ENCODE results near the gene PERM1.
"Not testable (repeated sequence)": the region's sequence is repeated elsewhere in the genome, so short reads cannot be mapped to it uniquely, and the experiment has no call there.

PERM1 gene

DNA sequence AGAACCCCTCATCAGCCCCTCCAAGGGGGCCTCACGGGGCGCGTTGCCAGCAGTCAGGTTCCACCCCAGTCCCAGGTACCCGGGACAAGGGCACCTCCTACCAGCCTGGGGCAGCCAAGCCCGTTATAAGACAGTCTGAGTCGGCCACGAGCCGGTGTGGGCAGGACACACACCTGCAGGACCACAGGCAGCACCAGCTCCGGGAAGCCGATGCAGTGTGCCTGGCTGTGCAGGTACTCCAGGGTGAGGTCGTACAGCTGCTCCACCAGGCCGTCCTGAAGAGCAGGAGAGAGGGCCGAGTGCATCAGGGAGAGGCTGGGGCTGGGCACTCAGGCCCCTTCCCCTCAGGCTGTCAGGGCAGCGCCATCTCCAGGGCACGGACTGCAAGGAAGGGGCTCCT is 33.9 kb downstream of the PERM1 start:
- DNase-seq (ENCODE audit: low spot score), result no peak

DNA sequence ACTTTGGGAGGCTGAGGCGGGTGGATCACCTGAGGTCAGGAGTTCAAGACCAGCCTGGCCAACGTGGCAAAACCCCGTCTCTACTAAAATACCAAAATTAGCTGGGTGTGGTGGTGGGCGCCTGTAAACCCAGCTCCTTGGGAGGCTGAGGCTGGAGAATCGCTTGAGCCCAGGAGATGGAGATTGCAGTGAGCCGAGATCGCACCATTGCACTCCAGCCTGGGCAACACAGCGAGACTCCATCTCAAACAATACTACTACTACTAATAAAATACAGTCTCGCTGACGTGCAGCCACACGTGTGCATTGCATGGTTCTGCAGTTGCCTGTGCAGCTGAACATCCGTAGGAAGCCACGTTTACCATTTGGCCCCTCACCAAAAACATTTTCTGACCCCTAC is 35.1 kb downstream of the PERM1 start:
- not testable (repeated sequence) for DNase-seq (ENCODE audit: low spot score)

DNA sequence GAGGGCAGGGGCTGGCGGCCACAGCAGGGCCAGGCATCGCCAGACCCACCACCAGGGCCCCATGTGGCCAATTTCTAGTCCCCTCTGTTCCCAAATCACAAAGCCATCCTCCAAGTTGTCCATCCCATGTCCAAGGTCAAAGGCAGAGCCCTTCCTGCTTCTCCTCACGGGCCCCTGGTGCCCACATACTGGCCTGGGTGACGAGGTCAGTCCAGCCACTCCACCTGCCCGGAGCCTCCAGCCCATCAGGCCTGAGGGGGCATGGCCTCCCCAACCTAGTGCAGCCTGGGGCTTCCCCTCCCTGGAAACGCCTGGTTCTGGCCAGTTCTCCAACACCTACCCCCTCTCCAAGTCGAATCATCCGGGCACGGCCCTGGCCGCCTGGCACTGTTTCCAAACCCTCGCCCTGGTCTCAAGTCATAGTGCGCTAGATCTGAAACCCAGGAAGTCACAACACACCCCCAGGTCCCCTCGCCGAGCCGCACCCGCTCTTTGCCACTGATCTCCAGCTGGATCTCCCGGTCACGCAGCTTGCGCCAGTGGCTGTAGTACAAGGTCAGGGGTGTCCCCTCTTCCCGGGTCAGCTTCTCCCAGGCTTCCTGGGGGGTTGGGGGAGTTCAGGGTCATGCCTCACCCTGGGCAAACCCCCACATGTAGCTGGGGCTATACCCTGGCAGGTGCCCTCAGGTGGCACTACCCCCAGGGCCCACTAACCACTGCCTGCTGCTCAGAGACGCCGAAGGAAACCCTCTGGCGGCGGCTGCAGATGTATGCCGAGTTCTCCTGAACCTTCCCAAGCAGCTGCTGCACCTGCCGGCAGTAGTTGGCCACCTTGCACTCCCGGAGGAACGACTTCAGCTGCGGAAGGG is 36.0 kb downstream of the PERM1 start:
- no peak for DNase-seq (ENCODE audit: low spot score)

DNA sequence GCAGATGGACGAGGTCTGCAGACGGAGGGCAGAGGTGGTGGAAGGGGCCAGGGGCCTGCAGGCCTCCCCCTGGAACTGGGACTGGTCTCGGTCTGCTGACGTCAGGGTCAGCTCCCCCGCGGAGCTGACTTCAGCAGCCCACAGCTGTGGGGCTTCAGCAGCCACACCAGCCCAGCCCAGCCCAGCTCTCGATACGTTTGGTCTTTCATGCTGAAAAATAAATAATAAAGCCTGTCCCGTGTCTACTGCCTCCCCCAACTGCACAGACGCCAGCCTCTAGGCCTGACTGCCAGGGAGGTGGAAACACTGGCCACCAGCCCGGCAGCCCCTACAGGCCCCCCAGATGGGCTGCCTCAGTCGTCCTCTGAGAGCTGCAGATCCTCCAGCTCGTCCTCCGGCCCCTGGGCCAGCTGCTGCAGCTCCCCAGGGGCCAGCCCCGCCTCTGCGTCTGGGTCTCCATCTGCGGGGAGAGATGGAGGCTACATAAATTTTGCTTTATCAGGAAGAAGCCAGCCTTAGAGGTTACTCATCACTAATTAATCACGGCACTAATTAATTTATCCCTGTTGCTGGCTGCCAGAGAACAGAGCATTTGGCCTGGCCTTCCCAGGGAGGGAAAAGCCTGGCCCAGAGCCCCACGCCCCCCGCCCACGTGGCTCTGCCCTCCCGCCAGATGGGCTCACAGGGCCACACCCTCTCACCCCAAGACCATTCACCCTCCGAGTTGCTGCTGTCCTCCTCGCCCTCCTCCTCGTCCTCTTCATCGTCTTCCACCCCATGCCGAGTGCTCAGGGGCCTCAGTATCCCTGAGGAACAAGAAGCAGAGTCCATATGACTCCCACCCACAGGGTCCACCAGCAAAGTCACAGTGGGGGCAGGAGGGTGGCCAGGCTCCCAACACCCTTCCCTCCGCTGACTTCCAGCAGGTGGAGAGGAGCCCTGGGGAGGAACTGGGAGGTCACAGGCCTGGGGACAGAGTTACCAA is 37.3 kb downstream of the PERM1 start:
- no peak for DNase-seq (ENCODE audit: low spot score)

DNA sequence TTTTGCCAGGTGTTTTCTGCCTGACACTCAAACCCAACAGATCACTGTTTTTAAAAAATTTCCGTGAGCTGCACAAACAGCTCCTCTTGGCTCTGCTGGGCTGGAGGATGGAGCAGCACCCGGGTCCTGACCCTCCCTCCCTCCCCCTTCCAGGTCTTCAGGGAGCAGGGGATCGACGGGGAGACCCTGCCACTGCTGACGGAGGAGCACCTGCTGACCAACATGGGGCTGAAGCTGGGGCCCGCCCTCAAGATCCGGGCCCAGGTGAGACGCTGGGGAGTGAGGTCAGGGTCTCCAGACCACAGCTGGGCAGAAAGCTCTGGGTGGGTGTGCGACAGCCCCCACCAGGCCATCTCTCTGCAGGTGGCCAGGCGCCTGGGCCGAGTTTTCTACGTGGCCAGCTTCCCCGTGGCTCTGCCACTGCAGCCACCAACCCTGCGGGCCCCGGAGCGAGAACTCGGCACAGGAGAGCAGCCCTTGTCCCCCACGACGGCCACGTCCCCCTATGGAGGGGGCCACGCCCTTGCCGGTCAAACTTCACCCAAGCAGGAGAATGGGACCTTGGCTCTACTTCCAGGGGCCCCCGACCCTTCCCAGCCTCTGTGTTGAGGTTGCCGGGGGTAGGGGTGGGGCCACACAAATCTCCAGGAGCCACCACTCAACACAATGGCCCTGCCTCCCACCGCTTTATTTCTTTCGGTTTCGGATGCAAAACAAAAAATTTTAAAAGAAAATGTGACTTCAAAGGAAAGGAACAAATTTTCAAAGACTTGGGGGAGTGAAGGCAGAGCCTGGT is 38.1 kb downstream of the PERM1 start:
- DNase-seq (ENCODE audit: low spot score), result no peak

DNA sequence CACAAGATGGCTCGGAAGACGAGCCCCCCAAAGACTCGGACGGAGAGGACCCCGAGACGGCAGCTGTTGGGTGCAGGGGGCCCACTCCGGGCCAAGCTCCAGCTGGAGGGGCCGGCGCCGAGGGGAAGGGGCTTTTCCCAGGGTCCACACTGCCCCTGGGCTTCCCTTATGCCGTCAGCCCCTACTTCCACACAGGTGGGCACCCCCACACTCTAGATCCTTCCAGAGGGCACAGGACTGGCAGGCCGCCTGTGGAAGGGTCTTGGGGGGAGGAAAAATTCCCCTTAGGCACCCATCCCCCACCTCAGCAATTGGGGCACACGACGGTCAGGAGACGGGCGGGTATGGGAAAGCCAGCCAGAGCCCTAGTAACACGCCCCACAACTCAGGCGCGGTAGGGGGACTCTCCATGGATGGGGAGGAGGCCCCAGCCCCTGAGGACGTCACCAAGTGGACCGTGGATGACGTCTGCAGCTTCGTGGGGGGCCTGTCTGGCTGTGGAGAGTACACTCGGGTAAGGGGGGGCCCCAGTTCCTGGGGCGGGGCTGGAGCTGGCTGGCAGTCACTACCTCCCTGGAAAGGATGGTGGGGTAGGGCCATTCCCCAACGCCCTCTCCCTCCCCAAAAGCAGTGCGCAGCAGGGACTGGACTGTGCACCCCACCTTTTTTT is 38.9 kb downstream of the PERM1 start:
- DNase-seq (ENCODE audit: low spot score), result no peak

DNA sequence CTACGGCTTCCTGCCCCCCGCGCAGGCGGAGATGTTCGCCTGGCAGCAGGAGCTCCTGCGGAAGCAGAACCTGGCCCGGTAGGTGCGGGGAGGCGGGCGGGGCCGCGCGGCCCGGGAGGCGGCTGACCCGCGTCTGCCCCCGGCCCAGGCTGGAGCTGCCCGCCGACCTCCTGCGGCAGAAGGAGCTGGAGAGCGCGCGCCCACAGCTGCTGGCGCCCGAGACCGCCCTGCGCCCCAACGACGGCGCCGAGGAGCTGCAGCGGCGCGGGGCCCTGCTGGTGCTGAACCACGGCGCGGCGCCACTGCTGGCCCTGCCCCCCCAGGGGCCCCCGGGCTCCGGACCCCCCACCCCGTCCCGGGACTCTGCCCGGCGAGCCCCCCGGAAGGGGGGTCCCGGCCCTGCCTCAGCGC is 39.5 kb downstream of the PERM1 start:
- peak; percentile 76 for DNase-seq (ENCODE audit: low spot score)

DNA sequence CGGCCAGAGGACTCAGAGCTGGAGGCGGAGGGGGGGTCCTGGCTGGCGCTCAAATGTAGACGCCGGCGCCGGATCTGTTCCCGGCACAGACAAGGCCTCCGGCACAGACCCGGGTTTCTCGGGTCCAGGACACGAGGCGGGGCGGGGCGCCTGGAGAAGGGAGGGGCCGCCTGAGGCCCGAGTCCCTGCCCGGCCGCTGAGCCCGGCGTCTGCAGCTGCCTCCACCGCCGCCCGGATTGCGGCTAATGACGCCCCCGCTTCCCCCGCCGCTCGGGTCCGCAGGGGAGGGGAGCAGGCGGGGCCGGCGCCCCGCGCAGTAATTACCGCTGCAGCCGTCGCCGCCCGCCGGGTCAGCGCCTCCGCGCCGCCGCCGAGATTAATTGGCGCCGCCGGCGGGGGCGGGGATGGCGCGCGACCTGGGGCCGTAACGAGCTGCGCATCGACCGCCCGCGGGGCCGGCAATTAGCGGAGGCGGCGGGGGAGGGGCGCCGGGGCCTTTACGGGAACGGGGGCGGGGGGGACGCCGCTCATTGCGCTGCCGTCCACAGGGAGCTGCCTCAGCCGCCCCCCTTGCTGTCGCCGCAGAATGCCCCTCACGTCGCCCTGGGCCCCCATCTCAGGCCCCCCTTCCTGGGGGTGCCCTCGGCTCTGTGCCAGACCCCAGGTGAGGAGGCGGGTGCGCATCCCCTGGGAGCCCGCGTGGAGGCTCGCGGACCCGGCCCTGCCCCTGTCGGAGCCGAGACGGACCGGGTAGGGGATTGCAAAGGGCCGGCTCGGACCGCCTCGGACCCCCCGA is 40.1 kb downstream of the PERM1 start:
- peak; percentile 86 for DNase-seq (ENCODE audit: low spot score)

DNA sequence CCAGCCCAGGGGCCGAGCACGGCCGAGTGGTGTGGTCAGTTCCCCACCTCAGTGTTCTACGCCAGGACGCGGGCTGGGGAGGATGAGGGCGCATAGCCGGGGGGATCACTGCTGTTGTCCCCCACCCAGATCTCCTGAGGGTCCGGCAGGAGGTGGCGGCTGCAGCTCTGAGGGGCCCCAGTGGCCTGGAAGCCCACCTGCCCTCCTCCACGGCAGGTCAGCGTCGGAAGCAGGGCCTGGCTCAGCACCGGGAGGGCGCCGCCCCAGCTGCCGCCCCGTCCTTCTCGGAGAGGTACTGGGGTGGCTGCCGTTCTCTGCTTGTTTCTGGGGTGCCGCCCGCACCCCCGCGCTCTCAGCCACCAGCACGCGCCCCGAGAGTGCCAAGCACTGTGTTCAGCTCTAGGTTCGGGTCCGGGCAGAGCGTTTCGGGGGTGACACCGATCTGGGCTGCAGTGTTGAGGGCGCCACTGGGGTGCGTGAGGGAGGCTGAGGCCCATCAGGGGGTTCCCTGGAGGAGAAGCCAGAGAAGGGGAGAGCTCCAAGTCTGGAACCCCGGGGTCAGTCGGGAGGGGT is 40.8 kb downstream of the PERM1 start:
- DNase-seq (ENCODE audit: low spot score), result no peak

DNA sequence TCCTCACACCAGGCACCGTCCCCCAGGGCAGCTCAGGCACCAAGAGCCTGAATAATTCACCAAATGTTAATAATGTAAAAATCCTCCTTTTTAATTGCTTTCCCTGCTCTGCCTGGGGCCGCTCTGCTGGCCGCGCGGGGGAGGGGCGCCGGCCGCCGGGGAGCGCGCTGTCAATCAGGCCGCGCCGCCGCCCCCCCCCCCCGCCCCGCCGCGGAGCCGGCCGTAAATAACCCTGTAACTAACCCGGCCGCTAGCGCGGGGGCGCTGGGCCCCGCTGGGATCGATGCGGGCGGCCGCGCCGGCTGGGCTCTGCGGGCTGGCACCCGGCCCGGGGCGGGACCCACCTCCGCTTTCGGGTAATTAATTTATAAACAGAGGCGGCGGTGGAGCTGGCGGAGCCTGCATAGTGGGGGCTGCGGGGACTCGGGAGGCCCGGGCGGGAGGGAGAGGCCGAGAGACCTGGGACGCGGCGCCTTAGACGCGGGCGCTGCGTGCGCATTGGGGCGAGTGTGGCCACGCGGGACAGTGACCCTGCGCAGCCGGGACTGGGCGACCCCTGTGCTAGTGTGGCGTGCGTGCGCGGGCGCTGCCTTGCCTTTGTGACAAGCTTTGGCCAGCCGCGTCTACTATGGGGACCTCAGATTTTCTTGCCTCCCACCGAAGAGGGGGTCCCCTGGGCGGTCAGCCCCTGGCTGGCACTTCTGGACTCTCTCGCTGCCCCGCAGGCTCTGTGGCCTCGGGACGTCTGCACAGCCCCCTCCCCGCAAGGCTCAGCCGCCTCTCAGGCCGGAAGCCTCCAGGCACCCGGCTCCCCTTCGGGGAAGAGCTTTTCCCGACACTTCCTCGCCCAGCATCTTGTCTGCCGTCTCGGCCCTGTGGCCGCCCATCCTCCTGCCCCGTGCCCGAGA is 41.5 kb downstream of the PERM1 start:
- peak; percentile 78 for DNase-seq (ENCODE audit: low spot score)

DNA sequence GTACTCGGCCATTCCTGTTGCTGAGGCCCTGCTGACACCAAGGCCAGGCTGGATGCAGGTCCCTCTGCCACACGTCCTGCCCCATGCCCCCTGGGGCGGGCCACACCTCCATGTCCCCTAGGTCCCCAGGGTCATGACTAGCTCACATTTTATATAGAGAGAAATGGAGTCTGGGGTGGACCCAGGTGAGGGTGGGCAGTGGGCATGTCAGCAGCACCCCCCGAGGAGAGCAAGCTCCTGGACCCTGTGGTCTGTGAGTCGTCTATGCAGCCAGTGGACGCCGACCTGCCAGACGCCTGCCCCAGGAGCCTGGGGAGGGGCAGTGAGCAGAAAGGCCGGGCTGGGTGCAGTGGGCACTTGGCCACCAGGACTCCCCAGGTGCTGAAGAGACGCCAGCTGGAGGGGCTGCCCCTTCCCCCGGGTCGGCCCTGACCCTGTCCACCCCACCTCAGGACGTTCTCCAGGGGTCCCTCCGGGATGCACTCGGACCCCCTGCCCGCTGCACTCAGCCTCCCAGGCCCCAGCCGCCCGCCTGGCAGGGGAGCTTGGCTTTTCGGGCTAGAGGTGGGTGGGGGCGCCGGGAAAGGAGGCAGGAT is 42.3 kb downstream of the PERM1 start:
- no peak for DNase-seq (ENCODE audit: low spot score)

DNA sequence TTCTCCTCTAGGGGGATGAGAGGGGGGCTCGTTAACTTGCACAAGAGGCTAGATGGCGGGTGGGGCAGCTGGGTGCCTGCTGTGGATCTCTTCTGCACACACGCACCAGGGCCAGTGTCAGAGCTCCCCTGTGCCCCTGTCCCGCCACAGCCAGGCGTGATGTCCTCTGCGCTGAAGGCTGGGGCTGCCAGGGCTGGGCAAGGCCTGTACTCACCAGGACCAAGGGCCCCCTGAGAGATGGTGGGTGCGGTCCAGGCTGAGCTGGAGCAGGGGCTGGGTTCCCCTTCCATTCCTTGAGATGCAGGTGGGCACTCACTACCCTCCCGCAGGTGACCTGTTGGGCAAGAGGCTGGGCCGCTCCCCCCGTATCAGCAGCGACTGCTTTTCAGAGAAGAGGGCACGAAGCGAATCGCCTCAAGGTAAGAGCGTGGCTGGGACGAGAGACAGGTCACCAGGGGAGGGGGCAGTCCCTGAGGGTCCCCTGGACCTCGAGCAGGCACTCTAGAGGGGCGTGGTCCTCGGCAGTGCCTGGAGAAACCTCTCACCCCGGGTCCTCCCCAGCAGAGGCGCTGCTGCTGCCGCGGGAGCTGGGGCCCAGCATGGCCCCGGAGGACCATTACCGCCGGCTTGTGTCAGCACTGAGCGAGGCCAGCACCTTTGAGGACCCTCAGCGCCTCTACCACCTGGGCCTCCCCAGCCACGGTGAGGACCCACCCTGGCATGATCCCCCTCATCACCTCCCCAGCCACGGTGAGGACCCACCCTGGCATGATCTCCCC is 43.0 kb downstream of the PERM1 start:
- peak; percentile 78 for DNase-seq (ENCODE audit: low spot score)

DNA sequence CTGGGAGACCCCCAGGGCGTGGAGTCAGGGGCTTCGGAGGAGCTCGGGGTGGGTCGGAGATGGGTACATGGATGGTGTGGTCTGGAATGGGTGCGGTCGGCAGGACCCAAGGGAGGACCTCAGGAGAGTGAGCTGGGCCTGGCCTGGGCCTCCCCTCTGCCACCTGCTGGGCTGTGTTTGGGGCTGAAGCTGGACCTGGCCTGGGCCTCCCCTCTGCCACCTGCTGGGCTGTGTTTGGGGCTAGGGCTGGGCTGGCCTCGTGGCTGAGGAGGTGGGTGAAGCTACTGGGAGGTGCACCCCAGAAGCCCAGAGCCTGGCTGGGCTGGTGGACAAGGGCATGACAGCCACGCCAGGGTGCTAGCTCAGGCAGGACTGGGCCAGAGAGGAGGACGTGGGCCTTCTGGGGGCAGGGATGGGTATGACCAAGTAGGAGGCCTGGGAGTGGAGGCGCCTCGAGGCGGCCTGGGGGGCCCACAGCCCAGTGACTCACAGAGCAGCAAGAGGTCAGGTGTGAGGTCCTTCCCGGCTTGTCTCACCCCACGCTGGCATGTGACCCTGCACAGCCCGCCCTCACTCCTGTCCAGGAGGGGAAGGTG is 43.7 kb downstream of the PERM1 start:
- no peak for DNase-seq (ENCODE audit: low spot score)

DNA sequence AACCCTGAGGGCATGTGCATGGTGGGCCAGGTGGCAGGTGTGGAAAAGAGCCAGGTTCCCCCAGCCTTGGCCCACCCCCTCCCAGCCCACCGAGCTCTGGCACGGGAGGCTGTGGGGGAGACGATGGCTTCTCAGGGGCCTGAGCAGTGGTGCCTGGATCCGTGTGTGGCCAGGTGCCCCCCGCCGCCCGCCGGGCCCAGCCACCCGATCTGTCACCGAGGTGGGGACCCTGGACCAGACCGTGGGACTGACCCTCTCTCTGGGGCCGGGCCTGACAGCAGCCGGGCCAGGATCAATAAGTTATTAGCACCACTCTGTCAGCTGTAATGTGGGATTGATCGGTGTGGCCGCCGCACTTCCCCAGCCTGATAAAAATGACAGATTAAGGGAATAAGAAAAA is 44.4 kb downstream of the PERM1 start:
- DNase-seq (ENCODE audit: low spot score), result no peak

DNA sequence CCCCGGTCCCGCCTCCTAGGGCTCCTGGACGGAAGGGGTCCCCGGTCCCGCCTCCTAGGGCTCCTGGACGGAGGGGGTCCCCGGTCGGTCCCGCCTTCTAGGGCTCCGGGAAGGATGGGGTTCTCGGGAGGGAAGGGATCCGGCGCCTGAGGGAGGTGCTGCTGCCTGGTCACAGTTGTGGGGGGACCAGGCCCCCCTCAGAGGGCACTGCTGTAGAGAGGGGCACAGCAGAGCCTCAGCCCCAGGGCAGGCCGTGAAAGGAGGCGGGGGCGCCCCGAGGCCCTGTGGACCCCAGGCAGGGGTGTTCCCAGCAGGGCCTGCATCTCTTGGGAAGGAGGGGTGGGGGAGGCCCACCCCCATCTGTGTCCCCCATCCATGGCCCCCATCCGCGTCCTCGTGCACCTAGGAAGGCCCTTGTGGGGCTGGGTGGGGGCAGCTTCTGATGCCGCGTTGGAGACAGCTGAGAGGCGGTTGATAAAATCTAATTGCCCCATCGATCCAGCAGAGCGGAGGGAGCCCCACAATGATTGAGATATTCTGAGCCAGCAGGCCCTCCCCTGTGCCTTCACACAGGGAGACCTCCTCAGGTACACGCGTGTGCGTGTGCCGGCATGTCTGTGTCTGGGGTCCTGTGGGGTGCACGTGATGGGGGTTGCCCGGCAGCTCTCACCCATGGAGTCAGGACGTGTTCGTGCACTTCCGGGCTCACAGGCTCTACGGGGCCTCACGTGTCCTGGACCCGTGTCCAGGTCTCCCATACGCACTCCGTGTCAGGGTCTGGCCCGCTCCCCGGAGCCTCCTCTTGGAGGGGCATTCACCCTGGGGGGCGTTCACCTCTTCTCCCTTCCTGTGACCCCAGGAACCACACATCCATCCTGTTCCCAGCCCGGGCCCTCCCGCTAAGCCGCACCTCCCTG is 45.3 kb downstream of the PERM1 start:
- DNase-seq (ENCODE audit: low spot score), result no peak

DNA sequence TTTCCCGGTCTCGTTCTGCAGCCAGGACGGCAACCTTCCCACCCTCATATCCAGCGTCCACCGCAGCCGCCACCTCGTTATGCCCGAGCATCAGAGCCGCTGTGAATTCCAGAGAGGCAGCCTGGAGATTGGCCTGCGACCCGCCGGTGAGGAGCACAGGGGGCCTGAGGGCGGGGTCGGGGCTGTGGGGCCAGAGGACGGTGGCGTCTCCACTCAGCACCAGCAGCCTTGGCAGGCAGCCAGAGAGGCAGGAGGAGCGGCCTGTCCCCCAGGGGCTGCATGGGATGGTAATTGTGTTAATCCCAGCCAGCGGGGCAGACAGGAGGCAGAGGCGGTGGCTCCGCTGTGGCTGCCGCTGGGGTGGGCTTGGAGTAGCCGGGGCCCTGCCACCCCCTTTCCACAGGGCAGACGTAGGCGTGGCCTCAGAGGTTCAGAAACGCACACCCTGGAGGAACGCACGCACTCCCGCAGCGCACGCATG is 46.1 kb downstream of the PERM1 start:
- DNase-seq (ENCODE audit: low spot score), result peak; percentile 72
